ENCODE measurements around the gene KCTD12.

GRCh38 chr13:76863022-76863421, 23.2 kb downstream of the KCTD12 start:
- TF ChIP-seq POLR2AphosphoS5 (IDR thresholded peaks at IDR 0.05) (no peak), POLR2A (IDR thresholded peaks at IDR 0.05) (no peak)
- TF ChIP-seq, protein P1, sequence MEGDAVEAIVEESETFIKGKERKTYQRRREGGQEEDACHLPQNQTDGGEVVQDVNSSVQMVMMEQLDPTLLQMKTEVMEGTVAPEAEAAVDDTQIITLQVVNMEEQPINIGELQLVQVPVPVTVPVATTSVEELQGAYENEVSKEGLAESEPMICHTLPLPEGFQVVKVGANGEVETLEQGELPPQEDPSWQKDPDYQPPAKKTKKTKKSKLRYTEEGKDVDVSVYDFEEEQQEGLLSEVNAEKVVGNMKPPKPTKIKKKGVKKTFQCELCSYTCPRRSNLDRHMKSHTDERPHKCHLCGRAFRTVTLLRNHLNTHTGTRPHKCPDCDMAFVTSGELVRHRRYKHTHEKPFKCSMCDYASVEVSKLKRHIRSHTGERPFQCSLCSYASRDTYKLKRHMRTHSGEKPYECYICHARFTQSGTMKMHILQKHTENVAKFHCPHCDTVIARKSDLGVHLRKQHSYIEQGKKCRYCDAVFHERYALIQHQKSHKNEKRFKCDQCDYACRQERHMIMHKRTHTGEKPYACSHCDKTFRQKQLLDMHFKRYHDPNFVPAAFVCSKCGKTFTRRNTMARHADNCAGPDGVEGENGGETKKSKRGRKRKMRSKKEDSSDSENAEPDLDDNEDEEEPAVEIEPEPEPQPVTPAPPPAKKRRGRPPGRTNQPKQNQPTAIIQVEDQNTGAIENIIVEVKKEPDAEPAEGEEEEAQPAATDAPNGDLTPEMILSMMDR (IDR thresholded peaks at IDR 0.05) = no peak

Measured in prostate gland (tissue), 2 donors.